Activated gamma-delta T cell treated with Interleukin-2 at 50 U/mL for 16 hours (primary cell): ENCODE results near the gene XG.
"Not testable (repeated sequence)": the region's sequence is repeated elsewhere in the genome, so short reads cannot be mapped to it uniquely, and the experiment has no call there.

ENCODE experiments used
- DNase-seq: peaks from one replicate; pipeline ENCODE4 v3.0.0-alpha.2; 2020

Gene XG

DNA sequence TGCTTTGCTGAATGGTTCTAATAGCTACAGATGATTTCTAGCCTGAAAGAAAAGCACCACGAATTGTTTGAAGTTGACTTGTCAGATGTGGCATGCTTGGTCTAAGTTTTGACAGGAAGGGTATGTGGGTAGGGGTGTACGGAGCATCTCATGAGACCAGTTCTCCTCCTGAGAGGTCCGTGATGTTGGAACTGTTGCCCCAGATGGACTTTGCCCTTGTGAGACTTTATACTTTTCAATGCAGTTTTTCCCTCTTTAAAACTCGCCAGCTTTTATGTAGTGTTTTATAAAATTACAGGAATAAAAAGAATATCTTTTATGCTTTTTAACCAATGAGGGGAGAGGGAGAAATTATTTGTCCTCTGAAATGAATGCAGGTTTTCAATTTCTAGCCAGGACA is 16.6 kb upstream of the XG start:
- no peak for DNase-seq

GRCh38 chrX:2740672-2741071 is 11.2 kb upstream of the XG start:
- no peak for DNase-seq

DNA sequence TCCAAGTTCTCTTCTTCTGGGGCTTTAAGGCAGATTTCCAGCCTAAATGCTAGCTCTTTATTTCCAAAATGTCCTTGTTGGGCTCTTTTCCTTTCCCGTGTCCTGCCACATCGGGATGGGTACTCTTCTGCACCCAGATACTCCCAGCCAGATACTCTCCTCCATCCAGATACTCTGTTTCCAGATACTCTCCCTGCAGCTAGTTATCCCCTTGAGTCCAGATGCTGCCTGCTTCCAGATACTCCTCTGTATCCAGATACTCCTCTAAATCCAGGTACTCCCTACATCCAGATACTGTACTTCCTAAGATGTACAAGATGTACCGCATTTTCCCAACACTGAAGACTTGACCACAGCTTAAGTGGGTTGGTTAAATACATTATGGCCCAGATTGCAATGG is 10.5 kb upstream of the XG start:
- DNase-seq = no peak

DNA sequence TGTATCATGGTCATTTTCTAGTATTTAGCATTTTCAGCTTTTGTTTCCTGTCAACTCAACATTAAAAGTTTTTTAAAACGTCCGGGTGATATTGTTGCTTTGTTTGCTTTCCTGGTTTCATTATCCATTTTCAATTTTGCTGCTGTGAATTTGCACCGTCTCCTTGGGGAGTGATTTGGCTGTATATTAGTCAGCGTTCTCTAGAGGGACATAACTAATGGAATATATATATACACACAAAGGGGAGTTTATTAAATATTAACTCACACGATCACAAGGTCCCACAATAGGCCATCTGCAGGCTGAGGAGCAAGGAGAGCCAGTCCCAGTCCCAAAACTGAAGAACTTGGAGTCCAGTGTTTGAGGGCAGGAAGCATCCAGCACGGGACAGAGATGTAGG is 5.6 kb upstream of the XG start:
- not testable (repeated sequence) for DNase-seq

DNA sequence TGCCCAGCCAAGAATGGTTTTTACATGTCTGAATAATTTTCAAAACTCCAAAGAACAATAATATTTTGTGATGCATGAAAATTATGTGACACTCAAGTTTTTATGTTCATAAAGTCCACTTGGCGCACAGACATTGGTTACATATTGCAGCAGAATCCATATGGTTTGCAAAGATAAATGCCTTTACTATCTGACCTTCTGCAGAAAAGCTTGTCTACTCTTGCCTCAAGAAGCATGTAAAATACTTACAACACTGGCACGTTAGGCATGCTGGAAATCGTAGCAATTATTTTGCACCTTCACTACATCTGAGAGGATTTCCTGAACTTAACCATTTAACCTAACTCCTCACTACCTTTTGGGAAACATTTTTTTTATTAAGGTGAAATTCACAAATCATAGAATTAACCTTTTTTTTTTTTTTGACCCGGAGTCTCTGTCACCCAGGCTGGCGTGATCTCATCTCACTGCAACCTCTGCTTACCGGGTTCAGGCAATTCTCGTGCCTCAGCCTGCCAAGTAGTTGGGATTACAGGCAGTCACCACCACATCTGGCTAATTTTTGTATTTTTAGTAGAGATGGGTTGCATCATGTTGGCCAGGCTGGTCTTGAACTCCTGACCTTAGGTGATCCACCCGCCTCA is 3.5 kb upstream of the XG start:
- DNase-seq = no peak

DNA sequence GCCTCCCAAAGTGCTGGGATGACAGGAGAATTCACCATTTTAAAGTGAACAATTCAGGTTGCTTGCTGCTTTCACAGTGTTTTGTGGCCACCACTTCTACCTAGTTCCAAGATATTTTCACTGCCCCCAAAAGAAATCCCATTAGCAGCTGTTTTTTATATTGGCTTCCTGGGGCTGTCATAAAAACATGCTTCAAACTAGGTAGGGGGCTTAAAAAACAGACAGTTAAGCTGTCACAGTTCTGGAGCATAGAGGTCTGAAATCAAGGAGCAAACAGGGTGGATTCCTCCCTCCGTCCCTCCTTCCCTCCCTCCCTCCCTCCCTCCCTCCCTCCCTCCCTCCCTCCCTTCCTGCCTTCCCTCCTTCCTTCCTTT is 3.0 kb upstream of the XG start:
- DNase-seq = no peak

- no peak for DNase-seq
Observed at GRCh38 chrX:2751291-2751690, 549 bp upstream of the XG start.

DNA sequence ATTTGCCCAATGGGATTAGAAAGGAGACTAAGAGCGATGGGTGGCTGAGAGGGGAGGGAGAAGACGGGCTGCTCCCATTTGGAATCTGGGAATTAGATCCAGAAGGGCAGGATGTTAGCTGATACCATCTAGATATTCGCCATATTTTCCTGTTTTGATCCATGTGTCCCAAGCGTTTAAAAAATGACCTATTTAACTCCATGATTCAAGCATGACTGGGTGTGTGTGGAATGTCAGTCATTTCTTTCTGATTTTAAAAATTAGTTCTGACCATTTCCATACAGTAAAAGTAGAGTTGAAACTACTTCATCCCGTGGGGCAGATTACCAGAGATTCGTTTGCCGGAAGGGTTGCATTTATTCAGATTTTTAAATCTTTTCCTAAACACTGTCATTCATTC is 601 bp downstream of the XG start:
- DNase-seq = not testable (repeated sequence)

DNA sequence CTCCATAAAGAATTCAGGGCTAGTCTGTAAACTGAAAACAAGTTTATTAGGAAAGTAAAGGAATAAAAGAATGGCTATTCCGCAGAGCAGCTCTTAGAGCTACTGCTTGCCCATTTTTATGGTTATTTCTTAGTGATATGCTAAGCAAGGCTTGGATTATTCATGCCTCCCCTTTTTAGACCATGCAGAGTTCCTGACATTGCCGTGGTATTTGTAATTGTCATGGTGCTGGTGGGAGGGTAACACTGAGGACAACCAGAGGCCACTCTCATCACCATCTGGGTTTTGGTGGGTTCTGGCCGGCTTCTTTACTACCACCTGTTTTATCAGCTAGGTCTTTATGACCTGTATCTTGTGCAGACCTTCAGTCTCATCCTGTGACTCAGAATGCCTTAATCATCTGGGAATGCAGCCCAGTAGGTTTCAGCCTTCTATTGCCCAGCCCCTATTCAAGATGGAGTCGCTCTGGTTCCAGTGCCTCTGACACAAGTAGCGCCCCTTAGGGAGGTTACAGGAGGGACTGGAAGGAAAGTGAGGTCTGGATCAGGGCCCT is 3.4 kb downstream of the XG start:
- not testable (repeated sequence) for DNase-seq

GRCh38 chrX:2756548-2756947 is 4.7 kb downstream of the XG start:
- no peak for DNase-seq

GRCh38 chrX:2761246-2761645 is 9.4 kb downstream of the XG start:
- no peak for DNase-seq

DNA sequence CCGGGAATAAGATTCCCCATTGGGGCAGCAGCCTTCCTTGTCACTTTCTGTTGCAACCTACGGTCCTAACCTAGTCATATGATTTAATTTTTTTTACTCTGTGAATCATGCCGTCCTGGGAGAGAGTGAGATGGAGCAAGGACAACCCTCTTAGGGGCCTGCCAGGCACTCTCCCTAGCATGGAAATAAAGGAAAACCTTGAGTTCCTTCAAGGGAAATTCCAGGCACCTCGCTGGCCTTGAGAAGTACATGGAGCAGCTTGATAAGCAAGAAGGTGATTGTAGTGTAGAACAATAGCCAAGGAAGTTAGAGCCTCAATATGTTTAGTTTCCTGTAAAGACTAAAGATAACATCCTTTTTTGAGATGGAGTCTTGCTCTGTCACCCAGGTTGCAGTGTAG is 10.8 kb downstream of the XG start:
- DNase-seq = not testable (repeated sequence)

- not testable (repeated sequence) for DNase-seq
Observed at GRCh38 chrX:2764766-2765548, 13.1 kb downstream of the XG start.

GRCh38 chrX:2765549-2765830 is 13.7 kb downstream of the XG start:
- DNase-seq = no peak

DNA sequence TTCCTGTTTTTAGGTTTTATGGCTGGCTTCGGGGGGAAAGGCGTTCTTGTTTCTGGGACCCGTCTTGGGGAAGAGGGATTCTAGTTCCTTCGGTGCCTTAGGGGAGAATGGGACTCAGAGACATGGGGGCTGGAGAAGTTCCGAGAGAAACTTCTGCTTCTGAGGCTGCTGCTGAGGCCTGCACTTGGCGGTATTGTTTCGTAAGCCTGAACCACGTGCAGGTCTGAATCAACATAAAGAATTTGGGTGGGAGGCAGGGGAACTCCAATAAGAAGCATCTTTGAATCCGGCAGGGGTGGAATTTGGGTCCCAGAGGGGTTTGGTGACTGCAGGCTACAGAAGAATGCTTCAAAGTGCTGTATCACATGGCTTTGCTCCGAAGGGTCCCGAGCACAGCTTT is 15.1 kb downstream of the XG start:
- DNase-seq = no peak

GRCh38 chrX:2767631-2768455 is 16.0 kb downstream of the XG start:
- DNase-seq = no peak

- no peak for DNase-seq
Observed at GRCh38 chrX:2769615-2770014, 17.8 kb downstream of the XG start.

- DNase-seq = not testable (repeated sequence)
Observed at GRCh38 chrX:2773166-2774055, 21.6 kb downstream of the XG start.

GRCh38 chrX:2774057-2774456 is 22.2 kb downstream of the XG start:
- DNase-seq = no peak

GRCh38 chrX:2774776-2775175 is 22.9 kb downstream of the XG start:
- no peak for DNase-seq

- not testable (repeated sequence) for DNase-seq
Observed at GRCh38 chrX:2780472-2781225, 28.8 kb downstream of the XG start.

GRCh38 chrX:2781226-2781571 is 29.4 kb downstream of the XG start:
- no peak for DNase-seq
